Mesenteric fat pad (tissue), 1 donor: ENCODE data around the gene SH2D4B. TPM values are rescaled to one million over a fixed set of nuclear protein-coding genes. Genes with fewer than 3 reads are reported as not detected.
A peak's percentile ranks its signal among the peaks of the same experiment; 100 is the strongest.

Source experiments
- DNase-seq: peaks from one replicate; pipeline ENCODE4 v3.0.0-alpha.2; 2020; ENCODE audit warnings: low spot score
- total RNA-seq: library from RNA; stranded (reverse); fragmentation: NEBNext Ultra II Directional; extraction: Animal tissue kit (Norgen Biotek cat#: 25700); gene quantifications from one replicate; pipeline ENCODE4 v1.2.1, GENCODE V29; 2021
- donor health status: DM: yes; HTN: yes; CAD: no.

Gene SH2D4B
- total RNA-seq, 1 donor from 2014 or later, result 0.35 TPM

DNA sequence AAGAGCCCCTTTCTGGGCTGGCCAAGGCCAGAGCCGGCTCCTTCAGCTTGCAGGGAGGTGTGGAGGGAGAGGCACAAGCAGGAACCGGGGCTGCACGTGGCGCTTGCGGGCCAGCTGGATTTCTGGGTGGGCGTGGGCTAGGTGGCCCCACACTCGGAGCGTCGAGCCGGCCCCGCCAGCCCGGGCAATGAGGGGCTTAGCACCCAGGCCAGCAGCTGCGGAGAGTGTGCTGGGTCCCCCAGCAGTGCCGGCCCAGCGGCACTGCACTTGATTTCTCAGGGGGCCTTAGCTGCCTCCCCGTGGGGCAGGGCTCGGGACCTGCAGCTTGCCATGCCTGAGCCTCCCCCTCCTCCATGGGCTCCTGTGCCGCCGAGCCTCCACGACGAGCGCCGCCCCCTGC is 48.1 kb downstream of the SH2D4B start:
- DNase-seq, result no peak

DNA sequence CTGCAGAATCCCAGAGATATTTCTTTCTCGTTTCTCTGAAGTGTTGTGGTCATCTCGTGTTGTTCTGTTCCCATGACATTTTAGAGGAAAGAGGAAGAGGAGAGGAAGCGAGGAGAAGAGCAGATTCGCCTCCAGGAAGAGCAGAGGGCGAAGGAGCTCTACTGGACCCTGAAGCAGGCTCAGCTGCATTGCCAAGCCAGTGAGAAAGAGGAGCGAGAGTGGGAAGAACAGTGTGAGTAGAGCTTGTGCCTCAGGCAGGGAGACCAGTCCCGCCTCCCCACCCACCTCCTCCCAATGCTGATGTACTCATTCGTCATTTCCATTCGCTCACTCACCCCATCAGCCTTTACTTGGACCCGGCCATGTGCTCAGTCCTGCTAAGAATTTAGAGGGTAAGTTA is 50.8 kb downstream of the SH2D4B start:
- DNase-seq, result peak; percentile 33

DNA sequence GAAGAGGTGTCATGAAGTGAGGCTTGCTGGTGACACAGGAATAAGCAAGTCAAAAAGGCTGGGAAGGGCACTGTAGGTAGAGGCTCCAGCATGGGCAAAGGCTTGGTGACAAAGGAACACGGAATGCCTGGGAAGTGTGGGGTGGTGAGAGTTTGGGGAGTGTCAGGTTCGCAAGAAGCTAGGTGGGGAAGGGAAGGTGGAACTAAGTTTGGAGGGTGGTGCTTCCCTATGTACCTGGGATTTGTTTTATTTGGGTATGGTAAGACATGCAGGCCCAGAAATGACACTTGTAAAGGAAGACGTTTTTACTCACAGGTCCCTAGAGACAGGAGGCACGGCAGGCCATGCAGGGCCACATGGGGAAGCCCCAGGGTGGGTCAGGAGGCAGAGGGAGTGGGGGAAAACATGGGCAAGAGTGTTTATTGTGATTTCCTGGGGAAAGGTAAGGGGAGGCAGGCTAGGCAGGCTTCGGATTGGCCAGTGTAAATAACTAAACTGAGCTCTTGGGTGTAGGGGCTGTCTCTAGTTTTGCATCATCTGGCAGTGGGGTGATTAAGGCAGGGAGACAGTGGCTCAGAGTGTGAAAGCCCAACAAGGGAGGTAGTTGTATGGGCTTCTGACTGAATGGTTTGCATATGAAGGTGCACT is 52.1 kb downstream of the SH2D4B start:
- DNase-seq, result peak; percentile 51

DNA sequence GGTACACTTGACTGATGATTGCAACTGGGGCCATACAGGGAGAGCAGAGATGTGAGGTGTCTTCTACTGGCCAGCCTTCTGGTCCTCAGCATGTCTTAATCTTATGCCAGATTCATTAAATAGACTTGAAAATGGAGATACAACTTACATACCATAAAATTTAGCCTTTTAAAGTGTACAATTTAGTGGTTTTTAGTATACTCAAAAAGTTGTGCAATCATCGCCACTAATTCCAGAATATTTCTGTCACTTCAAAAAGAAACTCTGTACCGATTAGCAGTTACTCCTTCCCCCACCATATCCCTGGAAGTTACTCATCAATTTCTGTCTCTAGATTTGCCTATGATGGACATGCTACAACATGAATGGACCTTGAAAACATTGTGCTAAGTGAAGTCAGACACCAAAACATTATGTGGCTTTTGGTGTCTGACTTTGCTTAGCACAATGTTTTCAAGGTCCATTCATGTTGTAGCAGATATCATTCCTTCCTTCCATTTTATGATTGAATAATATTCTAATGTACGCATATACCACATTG is 53.0 kb downstream of the SH2D4B start:
- no peak for DNase-seq

DNA sequence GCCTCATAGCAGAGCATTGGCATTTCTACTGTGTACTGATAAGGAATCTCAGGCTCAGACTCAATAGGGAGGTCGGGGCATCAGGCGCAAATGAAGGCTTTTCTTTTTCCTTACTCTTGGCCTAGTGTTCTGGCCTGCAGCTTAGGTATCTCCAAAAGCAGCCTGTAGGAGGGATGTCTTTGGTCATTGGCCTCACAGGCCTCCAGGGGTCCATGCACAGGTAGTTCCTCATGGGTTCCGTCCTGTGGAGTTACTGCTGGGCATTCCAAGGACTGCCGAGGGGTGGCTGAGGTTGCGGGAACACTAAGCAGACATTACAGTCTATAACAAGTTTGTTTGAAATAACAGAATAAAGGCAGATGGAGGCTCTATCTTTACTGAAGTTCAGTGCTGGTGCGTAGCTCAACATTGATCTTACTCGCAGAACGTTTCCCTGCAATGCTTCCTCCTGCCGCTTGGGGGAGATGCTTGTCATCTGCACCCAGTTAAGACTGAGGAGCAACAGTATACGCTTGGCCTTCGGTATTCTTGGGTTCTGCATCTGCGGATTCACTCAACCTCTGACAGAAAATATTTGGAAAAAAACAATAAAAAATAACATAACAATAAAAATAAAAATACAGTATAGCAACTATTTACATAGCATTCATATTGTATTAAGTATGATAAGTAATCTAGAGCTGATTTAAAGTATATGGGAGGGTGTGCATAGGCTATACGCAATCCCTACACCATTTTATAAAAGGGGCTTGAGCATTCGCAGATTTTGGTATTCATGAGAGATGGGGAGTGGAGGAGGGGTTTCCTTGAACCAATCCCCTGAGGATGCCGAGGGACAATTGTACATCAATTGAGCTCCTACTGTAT is 58.9 kb downstream of the SH2D4B start:
- DNase-seq, result peak; percentile 16

DNA sequence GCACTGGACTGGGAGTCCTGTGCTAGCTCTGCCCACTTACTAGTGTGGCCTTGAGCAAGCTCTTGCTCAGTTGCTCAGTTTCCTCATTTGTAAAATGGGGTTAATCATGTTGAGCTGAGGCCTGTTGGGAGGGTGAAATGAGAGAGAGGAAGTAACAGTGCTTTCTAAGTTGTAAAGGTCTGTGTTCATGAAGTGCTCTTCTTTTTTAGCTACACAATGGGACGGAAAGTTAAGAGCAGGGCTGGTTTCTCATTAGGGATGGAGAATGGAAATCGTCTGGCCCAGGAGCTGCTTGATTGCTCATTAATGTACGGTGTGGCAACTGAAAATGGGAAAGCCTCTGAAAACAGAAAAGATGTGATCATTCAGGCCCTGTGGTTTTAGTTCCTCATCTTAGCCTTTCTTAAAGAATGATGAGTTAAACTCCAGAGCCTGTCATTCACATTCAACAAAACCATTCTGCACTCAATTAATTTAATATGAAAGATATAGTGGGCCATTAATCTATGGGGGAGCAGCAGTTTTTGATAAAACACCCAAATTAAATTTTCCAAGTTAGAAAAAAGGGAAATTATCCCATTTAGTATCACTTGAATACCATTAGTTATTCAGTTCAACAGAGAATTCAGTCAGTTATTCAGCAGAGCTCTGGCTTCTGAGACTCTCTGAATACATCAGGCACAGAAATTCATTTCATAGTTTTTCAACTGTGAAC is 60.5 kb downstream of the SH2D4B start:
- DNase-seq, result peak; percentile 5

DNA sequence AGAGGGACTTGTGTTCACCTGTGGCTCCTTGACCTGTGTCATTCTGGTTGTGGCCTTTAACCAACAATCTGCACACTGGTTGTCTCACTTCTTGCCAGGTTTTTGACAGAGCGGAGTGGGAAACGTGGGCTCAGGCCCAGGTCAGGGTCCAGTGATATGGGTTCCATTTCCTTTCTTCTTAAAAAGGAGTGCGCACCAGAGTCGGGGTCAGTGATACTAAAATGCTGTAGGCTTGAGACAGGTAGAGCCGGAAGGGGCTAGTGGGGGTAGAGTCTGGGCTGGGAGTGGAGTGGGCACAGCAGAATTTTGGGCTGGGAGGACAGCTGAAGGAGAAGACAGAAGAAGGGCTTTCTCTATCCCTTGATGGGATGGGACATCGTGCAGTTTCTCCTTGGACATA is 61.2 kb downstream of the SH2D4B start:
- DNase-seq, result peak; percentile 26

DNA sequence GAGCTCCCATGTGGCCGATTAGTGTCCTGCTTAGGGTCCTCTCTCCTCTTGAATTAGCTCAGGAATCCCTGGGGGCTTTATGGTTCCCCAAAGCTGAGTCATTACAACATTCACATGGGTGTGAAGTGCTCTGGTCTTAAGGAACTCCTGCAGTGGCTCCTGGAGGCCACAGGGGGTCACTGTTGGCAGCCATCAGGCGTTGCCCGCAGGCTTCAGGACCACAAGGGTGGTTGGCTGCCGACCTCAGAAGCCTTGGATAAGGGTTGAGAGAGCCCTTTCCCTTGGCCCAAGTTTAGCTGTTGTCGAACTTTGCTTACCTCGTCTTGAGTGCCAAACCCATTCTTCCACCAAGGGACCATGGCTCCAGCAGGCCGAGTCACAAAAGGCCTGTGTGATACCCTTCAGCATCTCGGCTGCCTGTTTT is 61.7 kb downstream of the SH2D4B start:
- DNase-seq, result peak; percentile 69

DNA sequence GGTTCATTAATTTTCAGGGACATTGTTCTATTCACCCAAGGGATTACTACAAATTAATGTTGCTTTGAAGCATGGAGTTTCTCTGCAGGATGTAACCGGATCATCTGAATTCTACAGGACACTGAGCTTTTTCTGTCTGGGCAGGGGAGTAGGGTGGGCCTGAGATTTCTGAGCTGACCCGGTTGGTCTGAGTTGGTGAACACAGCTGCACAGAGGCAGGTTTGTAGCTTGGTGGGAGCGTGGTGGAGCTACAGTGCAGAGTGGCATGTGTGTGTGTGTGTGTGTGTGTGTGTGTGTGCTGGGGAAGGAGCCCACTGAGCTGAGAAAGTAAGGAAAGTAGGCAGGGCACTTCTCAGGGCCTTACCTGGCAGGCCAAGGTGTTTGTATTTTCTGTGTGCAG is 62.6 kb downstream of the SH2D4B start:
- DNase-seq, result peak; percentile 43

DNA sequence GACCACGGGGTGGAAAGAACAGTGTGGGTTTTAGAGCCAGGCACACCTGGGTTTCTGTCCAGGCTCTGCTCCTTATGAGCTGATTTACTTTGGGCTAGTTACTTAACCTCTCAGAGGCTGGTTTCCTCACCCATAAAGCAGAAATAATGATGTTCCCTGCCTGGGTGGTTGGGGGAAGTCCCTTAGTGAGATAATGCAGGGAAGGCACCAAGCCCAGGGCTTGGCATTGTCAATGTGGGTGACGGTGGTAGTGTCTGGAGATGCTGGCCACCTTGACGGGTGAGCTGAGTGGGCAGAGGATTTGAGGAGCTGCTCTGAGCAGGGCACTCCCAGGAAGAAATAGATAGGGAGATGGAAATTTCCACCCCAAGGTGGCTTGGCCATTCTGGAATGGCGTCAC is 65.2 kb downstream of the SH2D4B start:
- DNase-seq, result no peak

DNA sequence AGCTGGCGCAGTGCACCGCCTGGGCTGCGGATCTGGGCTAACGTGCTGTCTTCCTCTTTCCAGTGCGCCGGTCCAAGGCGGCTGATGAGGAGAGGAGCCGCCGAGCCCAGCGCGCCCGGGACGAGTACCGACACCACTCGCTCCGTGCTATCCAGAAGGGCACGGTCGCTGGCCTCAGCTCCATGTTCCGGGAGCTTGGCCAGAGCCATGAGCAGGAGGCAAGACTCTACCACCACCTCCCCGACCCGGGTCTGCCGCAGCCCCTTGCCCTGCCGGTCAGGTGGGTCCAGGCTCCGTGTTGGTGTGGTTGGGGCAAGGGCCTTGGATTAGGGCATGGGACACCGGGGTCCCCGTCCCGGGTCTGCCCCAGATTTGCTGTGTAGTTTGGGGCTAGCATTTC is 65.8 kb downstream of the SH2D4B start:
- DNase-seq, result peak; percentile 89

DNA sequence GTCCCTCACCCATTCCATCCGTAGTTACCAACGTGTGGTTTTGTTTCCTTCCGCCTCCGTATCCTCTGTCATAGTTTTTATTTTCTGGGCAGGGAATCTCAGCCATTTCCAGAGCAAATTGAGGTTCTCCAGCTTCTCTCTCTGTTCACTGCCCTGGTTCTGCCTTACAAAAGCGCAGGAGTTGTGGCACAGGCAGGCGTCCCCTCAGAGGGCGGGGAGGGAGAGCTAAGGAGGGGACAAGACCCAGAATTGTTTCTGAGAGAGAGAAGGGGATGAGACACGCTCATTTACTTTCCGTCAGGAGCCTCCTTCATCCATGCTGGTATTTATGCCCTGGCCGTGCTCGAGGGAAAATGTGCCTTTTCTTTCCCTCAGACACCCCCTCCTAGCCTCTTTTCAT is 71.0 kb downstream of the SH2D4B start:
- DNase-seq, result peak; percentile 28

DNA sequence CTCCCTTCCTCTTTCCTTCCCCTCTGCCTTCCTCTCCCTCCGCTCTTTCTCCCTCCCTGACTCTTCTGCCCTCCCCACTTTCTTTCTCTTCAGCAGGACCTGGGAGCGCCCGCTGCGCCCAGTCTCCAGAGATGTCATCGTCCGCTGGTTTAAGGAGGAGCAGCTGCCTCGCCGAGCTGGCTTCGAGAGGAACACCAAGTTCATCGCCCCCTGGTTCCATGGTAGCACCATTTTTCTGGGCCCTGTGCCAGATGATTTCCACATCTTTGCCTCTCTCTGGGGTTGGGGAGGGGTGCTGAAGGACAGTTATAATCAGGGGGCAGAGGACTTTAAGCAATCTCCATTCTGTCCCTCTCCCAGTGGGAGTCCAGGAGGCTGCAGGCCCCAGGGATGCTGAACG is 71.6 kb downstream of the SH2D4B start:
- peak; percentile 62 for DNase-seq

DNA sequence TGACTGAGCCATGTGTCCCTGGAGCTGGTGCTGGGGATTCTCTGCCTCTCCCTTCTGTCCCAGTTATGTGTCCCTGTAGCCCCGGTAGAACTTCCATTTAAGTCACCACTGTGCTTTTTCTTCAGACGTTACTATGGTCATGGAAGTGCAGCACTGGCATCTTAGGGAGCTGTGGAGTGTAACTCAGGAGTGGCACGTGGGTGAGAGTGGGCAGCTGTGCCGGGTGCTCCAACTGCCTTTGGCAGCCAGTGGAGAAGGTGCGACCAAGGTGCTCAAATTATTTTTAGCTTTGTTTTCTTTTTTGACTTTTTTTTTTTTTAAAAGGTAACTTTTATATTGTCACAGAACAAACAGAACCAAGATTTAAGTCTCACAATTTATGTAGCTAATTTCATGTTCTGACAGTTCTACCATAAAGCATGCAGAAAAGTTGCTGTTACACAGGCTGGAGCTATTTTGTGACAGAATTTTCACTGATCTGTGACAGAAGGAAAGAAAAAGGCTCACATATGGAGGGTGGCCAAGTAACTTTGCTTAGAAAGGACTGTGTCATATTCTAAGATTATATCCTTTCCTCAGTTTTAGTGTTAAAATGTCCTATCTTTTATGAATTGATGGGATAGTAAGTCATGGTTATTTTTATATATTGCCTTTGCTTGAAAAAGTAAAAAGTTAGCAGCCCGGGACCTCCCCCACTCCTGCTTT is 73.9 kb downstream of the SH2D4B start:
- DNase-seq, result peak; percentile 26

DNA sequence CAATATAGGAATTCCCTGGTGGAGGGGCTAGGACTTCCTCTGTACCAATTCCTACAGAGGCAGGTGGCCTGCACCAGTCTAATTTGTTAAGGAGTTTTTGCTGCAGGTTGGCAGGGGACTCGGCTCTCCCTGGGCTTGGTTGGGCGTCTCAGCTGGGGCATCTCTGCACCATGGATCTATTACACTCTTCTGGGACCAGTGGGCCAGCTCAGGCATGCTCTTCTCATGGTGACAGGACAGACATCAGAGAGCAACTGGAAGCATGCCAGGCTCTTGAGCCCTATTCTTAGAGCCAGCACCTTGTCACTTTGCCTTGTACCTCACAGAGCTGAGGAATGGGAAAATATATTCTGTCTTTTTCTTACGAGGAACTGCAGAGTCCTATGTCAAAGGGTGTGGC is 74.6 kb downstream of the SH2D4B start:
- peak; percentile 41 for DNase-seq

DNA sequence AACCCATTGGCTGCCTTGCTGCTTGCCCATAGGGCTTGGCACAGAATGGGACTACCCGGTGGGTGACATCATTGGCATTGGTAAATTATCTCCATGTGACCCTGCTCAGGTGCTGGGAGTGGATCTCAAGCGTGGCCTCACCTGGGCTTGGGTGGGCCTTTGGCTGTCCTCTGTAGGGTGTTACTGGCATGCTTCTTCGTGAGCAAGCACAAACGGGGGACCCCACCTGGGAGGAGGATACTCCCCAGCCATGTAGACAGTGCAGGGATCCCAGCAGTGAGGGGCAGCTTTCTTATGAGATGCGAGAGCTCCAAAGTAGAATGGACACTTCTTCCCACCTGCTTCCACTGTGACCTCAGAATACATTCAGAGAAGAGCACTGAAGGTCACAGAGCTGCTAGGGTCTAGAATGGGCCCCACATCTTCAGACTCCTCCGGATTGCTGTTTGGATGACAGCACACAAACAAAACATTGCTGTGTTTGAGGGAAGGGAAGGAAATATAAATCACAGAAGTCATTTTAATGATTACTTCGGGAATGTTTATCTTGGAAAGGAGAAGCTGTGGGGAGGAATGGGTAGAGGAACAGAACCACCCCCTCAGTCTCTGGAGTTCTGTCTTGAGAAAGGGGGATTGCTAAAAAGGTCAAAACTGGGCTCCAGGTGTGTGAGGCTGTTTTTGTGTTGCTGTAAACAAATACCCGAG is 75.9 kb downstream of the SH2D4B start:
- DNase-seq, result peak; percentile 65

DNA sequence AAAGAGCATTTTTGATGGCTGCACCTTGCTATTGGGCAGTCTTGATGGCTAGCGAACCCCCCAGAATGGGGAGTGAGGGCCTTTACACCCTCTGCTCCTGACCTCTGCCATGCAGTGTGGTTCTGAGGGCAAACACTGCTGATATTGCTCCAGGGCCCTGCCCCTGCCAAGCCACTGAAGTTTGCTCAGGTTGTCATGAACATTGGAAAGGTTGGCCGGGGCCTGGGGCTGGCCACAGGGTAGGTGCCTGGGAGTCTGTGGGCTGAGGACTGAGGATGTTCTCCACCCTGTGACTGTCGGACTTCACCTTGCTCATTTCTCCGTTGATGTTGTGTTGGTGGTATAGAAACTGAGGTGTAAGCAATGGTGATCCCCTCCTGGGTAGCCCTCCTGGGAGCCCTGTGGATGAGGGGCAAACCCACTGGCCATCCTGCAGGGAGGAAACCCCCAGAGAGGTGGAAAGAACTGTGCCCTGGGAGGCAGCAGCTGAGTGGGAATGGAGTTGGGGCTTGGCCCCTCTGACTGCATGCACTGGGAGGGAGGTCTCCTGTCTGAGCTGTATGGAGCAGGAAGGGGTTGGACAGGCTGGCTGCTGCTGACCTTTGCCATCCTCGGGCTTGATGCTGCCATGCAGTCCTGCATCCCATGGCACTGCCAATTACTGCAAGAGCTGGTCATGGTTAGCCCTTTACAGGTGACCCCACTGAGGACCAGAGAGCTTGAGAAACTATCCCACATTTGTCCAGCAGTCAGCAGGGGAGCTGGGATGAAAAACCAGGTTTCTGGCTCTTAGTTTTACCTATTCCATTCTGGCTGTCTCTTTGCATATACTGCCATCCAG is 77.1 kb downstream of the SH2D4B start:
- peak; percentile 87 for DNase-seq

DNA sequence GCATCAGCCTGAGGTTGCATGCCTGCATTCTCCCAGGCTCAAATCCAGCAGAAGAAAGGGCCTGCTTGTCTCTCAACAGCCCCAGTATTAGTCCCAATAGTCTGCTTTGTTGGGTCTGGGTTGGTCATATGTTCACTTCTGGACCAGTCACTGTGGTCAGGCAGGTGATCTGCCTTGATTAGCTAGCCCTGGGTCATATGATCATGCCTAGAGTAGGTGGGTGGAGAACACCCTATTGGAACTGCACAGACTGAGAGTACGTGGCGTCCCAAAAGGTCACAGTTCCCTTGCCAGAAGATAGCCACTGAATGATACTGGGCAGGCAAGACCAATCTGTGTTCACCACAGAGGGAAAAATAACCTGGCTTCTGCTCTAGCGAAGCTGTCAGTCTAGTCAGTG is 80.1 kb downstream of the SH2D4B start:
- DNase-seq, result peak; percentile 16

DNA sequence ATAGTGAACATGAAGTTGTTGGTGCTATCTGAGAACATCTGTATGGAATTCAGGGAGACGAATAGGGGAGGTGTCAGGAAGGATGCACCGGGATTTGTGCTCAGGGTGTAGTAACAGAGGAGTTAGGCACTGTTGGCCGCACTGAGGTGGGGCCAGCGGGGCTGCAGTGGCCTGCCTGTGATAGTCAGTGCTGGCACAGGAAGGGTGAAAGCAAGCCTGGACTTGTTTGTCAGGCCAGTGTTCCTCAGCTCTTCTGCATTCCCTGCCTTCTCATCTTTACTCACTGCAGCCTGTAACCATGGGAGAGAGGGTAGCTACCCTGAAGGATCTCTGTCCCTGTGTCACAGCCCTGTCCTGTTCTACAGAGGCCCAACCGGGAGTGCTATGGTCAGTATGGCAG is 81.3 kb downstream of the SH2D4B start:
- peak; percentile 55 for DNase-seq

DNA sequence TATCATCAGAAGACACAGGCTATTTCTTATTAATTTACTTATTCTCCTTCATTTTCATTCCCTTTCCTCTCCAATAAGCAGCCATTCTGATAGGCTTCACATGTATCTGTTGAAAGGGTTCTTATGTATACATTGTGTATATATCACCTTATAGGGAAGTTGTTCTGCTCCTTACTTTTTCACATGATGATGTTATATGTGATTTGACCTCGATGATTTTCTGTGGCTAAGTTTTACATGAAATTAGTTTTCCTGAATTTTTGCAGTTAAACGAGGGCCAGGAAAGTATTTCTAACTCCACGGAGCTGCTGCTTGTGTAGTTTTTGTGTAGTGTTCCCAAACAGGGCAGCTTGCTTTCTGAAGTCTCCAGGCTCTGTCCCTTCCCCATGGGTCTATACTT is 84.5 kb downstream of the SH2D4B start:
- no peak for DNase-seq
